GM12878 (cell line): ENCODE results near the gene CRAT. TPM values are rescaled to one million over a fixed set of nuclear protein-coding genes. Genes with fewer than 3 reads are reported as not detected.

Source experiments
- ATAC-seq: fragments of 200-7000 bp; cut with Tn5 transposase; 3 replicates; pipeline ENCODE4 v1.9.1; 2020; ENCODE audit warnings: mild to moderate bottlenecking, moderate library complexity
- BruUV-seq: library from RNA; stranded (reverse); fragments of 400-500 nt; replicated peaks from 2 replicates; lab custom pipeline; 2021; lab: Mats Ljungman, UMichigan
- CTCF ChIA-PET: fragments of 300-600 bp; sonication (Branson Sonifier 250); formaldehyde crosslinking; extraction: SDS; loops from one replicate; lab custom pipeline; 2021; ENCODE audit warnings: inconsistent platforms; lab: Yijun Ruan, JAX
- POLR2A ChIA-PET: fragments of 350-600 bp; formaldehyde crosslinking; extraction: SDS; loops from one replicate; lab custom pipeline; 2021; ENCODE audit warnings: inconsistent platforms; lab: Charles Lee
- RAD21 ChIA-PET: fragments of 300-600 bp; sonication (Branson Sonifier 250); formaldehyde crosslinking; loops from one replicate; lab custom pipeline; 2023; ENCODE audit warnings: antibody characterized with exemption; ENCODE audit not compliant: unreplicated experiment; lab: Charles Lee
- SMC1A ChIA-PET: fragments of 300-600 bp; sonication (Branson Sonifier 250); formaldehyde crosslinking; loops from one replicate; lab custom pipeline; 2023; ENCODE audit not compliant: unreplicated experiment, uncharacterized antibody; lab: Charles Lee
- DNase-seq: peaks from one replicate; pipeline ENCODE4 v3.0.0-alpha.2; 2011; ENCODE audit warnings: low read depth, low spot score
- FAIRE-seq: peaks from 3 replicates; lab custom pipeline; 2011; peaks lifted over from hg19 to GRCh38; lab: Jason Lieb, UNC
- H2AFZ ChIP-seq: 2 replicates; pipeline ENCODE4 v1.6.0; 2011; ENCODE audit warnings: low read depth, low read length, control low read depth; ENCODE audit not compliant: control insufficient read depth
- H3K27ac ChIP-seq: 2 replicates; pipeline ENCODE4 v1.5.1; 2011; ENCODE audit warnings: control low read depth; ENCODE audit not compliant: control insufficient read depth, insufficient read depth
- H3K27me3 ChIP-seq, 2 experiments: replicated peaks in 1 of 2; 2 replicates each; pipeline versions ENCODE4 v1.6.0 to v1.6.1; 2011; ENCODE audit warnings: low read length in 1 of 2; ENCODE audit not compliant: control insufficient read depth in 2 of 2, insufficient read depth in 2 of 2
- H3K36me3 ChIP-seq, 2 experiments: 2 replicates each; pipeline ENCODE4 v1.5.1; 2011; ENCODE audit warnings: low read length in 1 of 2; ENCODE audit not compliant: control insufficient read depth in 2 of 2, insufficient read depth in 2 of 2
- H3K4me1 ChIP-seq: 2 replicates; pipeline ENCODE4 v1.6.1; 2011; ENCODE audit warnings: mild to moderate bottlenecking, low read length, moderate library complexity, mixed read lengths; ENCODE audit not compliant: control insufficient read depth, insufficient read depth
- H3K4me2 ChIP-seq: 2 replicates; pipeline ENCODE4 v1.6.0; 2011; ENCODE audit warnings: control low read depth; ENCODE audit not compliant: control insufficient read depth, insufficient read depth
- H3K4me3 ChIP-seq: fragments of 200-600 bp; sonication (generic); 2 replicates; pipeline ENCODE4 v1.5.1; 2016
- H3K79me2 ChIP-seq: 2 replicates; pipeline ENCODE4 v1.6.0; 2011; ENCODE audit warnings: low read length; ENCODE audit not compliant: control insufficient read depth, insufficient read depth
- H3K9ac ChIP-seq: 2 replicates; pipeline ENCODE4 v1.8.0; 2011; ENCODE audit warnings: low read length, control low read depth, mixed read lengths; ENCODE audit not compliant: control insufficient read depth, insufficient read depth
- H3K9me3 ChIP-seq: replicated peaks from 3 replicates; pipeline ENCODE4 v1.5.1; 2011; ENCODE audit warnings: mild to moderate bottlenecking, low read length; ENCODE audit not compliant: control insufficient read depth, insufficient read depth
- H4K20me1 ChIP-seq: 2 replicates; pipeline ENCODE4 v1.6.0; 2011; ENCODE audit not compliant: control insufficient read depth, insufficient read depth
- CBX3 ChIP-seq: fragments of 200-600 bp; sonication (generic); IDR thresholded peaks from 2 replicates; pipeline ENCODE4 v1.6.1; 2016; ENCODE audit warnings: low read depth, borderline replicate concordance
- ELK1 ChIP-seq: IDR thresholded peaks from 2 replicates; pipeline ENCODE4 v1.6.1; 2012; ENCODE audit warnings: low read depth, low read length, improper control_type of control experiment
- GATAD2B ChIP-seq: fragments of 450-650 bp; conservative IDR thresholded peaks from 2 replicates; pipeline ENCODE4 v1.6.1; 2017; ENCODE audit warnings: low read depth, mild to moderate bottlenecking, moderate library complexity
- IRF4 ChIP-seq: IDR thresholded peaks from 2 replicates; pipeline ENCODE4 v1.6.1; 2011; ENCODE audit warnings: low read depth, low read length
- KLF5 ChIP-seq: fragments of 450-650 bp; IDR thresholded peaks from 2 replicates; pipeline ENCODE4 v1.6.1; 2014; ENCODE audit warnings: mild to moderate bottlenecking; ENCODE audit not compliant: partially characterized antibody
- MEF2A ChIP-seq: IDR thresholded peaks from 2 replicates; pipeline ENCODE4 v1.6.1; 2011; ENCODE audit warnings: low read depth, mild to moderate bottlenecking, low read length, moderate library complexity; ENCODE audit not compliant: insufficient read depth
- NRF1 ChIP-seq: conservative IDR thresholded peaks from 2 replicates; pipeline ENCODE4 v1.6.1; 2011; ENCODE audit warnings: mild to moderate bottlenecking, low read depth, low read length, improper control_type of control experiment
- POU2F2 ChIP-seq: IDR thresholded peaks from 3 replicates; pipeline ENCODE4 v1.6.1; 2011; ENCODE audit warnings: low read depth, mild to moderate bottlenecking, low read length, borderline replicate concordance
- RAD21 ChIP-seq: IDR thresholded peaks from 2 replicates; pipeline ENCODE4 v1.6.1; 2011; ENCODE audit warnings: mild to moderate bottlenecking, low read depth, low read length, moderate library complexity; ENCODE audit not compliant: insufficient read depth
- RAD51 ChIP-seq: fragments of 450-650 bp; IDR thresholded peaks from 2 replicates; pipeline ENCODE4 v1.6.1; 2016; ENCODE audit warnings: moderate library complexity, mild to moderate bottlenecking, inconsistent platforms
- RFX5 ChIP-seq: IDR thresholded peaks from 2 replicates; pipeline ENCODE4 v1.6.1; 2011; ENCODE audit warnings: low read depth, low read length, improper control_type of control experiment
- SIX5 ChIP-seq: IDR thresholded peaks from 2 replicates; pipeline ENCODE4 v1.6.1; 2011; ENCODE audit warnings: mild to moderate bottlenecking, low read depth, low read length, moderate library complexity; ENCODE audit not compliant: severe bottlenecking
- SP1 ChIP-seq: IDR thresholded peaks from one replicate; pipeline ENCODE4 v1.6.1; 2011; ENCODE audit warnings: low read depth, low read length
- SREBF1 ChIP-seq: IDR thresholded peaks from 2 replicates; pipeline ENCODE4 v1.6.1; 2012; ENCODE audit warnings: mild to moderate bottlenecking, low read length
- ZNF207 ChIP-seq: fragments of 450-650 bp; IDR thresholded peaks from 2 replicates; pipeline ENCODE4 v1.6.1; 2014; ENCODE audit warnings: antibody characterized with exemption, mild to moderate bottlenecking, borderline replicate concordance
- ZNF274 ChIP-seq: IDR thresholded peaks from one replicate; pipeline ENCODE4 v1.8.0; 2011; ENCODE audit not compliant: insufficient read length, insufficient read depth
- WGBS: methylation state at CpG from one replicate; pipeline ENCODE4 v1.1.6; 2016; ENCODE audit warnings: low lambda C conversion rate; ENCODE audit not compliant: insufficient replicate concordance, insufficient coverage; ENCODE audit errors: missing lambda C conversion rate; 5-methylcytosine and 5-hydroxymethylcytosine counted together
- in situ Hi-C: fragments of 300-500 bp; cut with MboI; formaldehyde crosslinking; loops from 9 replicates; pipeline ENCODE4 v1.14.3; 2018; ENCODE audit warnings: mixed read lengths
- intact Hi-C: fragments of 100-400 bp; cut with micrococcal nuclease; formaldehyde crosslinking; loops from one replicate; pipeline ENCODE4 v1.14.2; 2022; ENCODE audit not compliant: unreplicated experiment
- polyA plus RNA-seq, 11 experiments: library from polyadenylated mRNA; depleted of rRNA in 4 of 11; unstranded in 6 of 11; stranded (reverse) in 5 of 11; fragments of >200 nt; fragmentation: Nextera tagmentation in 4 of 11; fragmentation: Illumina TruSeq in 1 of 11; extraction: Ambion mirVana in 4 of 11; extraction: Trizol in 1 of 11; gene quantifications; 1 replicate in 1 of 11; 2 replicates in 10 of 11; pipeline versions ENCODE4 v1.2.1 to v1.2.3, GENCODE V29; 2011 to 2016; ENCODE audit warnings: inconsistent platforms in 2 of 11, missing spikeins in 2 of 11, low read depth in 1 of 11
- total RNA-seq, 4 experiments: library from RNA; depleted of rRNA in 3 of 4; stranded (reverse); fragments of >200 nt in 3 of 4; fragmentation: Illumina TruSeq in 1 of 4; extraction: Trizol in 1 of 4; gene quantifications; 2 replicates each; pipeline versions ENCODE4 v1.2.1 to v1.2.3, GENCODE V29; 2013 to 2021

CRAT gene
- total and polyA plus RNA-seq, 10 of the 15 experiments (the other 5 are each of a cell fraction or from before 2014, with no cell fraction given), result 0.10 to 3.4 (median 1.8) TPM

GRCh38 chr9:129094387-129095169 is 16.0 kb downstream of the CRAT start:
- ATAC-seq (no peak), DNase-seq (no peak), FAIRE-seq (no peak)
- H3K9ac ChIP-seq, result no peak overlapping the region
- RAD21 ChIA-PET, result no interaction called here
- no peaks in the 10 kb centered on the region for H3K4me1 ChIP-seq
- no peak overlapping the region for H3K4me3 ChIP-seq
- H3K27ac ChIP-seq, result no peak overlapping the region
- no peaks in the 10 kb centered on the region for H3K27me3 ChIP-seq
- H3K4me2 ChIP-seq, result no peak overlapping the region
- BruUV-seq, result no TSS peak
- POLR2A ChIA-PET, result no interaction called here
- WGBS, result 61% methylated on average over 13 of the region's 13 CpGs
- H3K36me3 ChIP-seq, result peaks cover 3 to 5% of the 10 kb centered on the region in 2 experiments
- no peaks in the 10 kb centered on the region for H3K9me3 ChIP-seq
- no peak overlapping the region for H2AFZ ChIP-seq
- no peaks in the 10 kb centered on the region for H4K20me1 ChIP-seq
- TF ChIP-seq SREBF1, result no peak
- TF ChIP-seq RAD51, result no peak
- TF ChIP-seq NRF1, result no peak
- TF ChIP-seq ELK1, result no peak
- no peak for TF ChIP-seq CBX3
- TF ChIP-seq IRF4, result no peak
- TF ChIP-seq SIX5, result no peak
- no peak for TF ChIP-seq ZNF207
- no peak for TF ChIP-seq KLF5
- no peak for TF ChIP-seq ZNF274
- no peak for TF ChIP-seq RAD21
- TF ChIP-seq POU2F2, result no peak
- no peak for TF ChIP-seq MEF2A
- TF ChIP-seq RFX5, result no peak
- no peak for TF ChIP-seq SP1
- no peak for TF ChIP-seq GATAD2B
- intact Hi-C loops (no loop called here), in situ Hi-C loops (no loop called here)
- CTCF ChIA-PET, result interaction anchor here (2.1 kb wide), 1 partner anchor 9 kb away, joined by 6 read pairs; no protein-coding TSS in a partner anchor
- SMC1A ChIA-PET, result no interaction called here
- no peaks in the 10 kb centered on the region for H3K79me2 ChIP-seq
